ENCODE data around the gene GPR42. TPM values are rescaled to one million over a fixed set of nuclear protein-coding genes. Genes with fewer than 3 reads are reported as not detected.

The GPR42 gene
- total RNA-seq, 1 experiment from 2014 or later: not detected

DNA sequence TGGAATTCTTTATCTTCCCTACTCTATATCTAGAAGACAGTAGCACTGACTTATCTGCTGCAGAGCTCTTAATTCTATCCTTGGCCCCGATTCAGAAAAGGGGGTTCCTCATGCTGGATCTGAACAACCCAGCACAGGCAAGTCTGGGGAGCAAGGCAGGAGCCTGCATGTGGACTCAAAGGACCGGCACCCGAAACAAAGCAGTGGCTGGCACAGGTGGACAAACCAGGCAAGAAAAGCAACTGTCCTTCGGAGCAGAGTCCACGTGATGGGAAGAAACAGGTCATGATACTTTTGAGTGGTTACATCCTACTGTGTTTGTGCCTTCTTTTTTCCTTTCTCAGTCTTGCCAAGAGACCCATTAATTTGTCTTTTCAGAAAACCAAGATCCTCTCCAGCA is 38.3 kb downstream of the GPR42 start:
- Mint-ChIP-seq H3K27me3 (ENCODE audit: insufficient read depth, unreplicated experiment) (peaks cover 63% of the 10 kb centered on the region), H3K36me3 (ENCODE audit: insufficient read depth, unreplicated experiment) (no peaks in the 10 kb centered on the region), H3K4me1 (ENCODE audit: insufficient read depth, unreplicated experiment) (peaks cover 6% of the 10 kb centered on the region), H3K27ac (ENCODE audit: low read depth, unreplicated experiment) (no peak overlapping the region), H3K4me3 (ENCODE audit: unreplicated experiment) (no peak overlapping the region), H3K9me3 (ENCODE audit: unreplicated experiment) (no peaks in the 10 kb centered on the region)
- intact Hi-C loops (cut with micrococcal nuclease): no loop called here
- POLR2A ChIA-PET: interaction anchor here (0.7 kb wide), 1 partner anchor 193 kb away, joined by 5 read pairs; no protein-coding TSS in a partner anchor
- DNase-seq (ENCODE audit: unreplicated experiment): no peak
- no TSS peak for BruUV-seq (replicated peaks)
- TF ChIP-seq, protein P1, sequence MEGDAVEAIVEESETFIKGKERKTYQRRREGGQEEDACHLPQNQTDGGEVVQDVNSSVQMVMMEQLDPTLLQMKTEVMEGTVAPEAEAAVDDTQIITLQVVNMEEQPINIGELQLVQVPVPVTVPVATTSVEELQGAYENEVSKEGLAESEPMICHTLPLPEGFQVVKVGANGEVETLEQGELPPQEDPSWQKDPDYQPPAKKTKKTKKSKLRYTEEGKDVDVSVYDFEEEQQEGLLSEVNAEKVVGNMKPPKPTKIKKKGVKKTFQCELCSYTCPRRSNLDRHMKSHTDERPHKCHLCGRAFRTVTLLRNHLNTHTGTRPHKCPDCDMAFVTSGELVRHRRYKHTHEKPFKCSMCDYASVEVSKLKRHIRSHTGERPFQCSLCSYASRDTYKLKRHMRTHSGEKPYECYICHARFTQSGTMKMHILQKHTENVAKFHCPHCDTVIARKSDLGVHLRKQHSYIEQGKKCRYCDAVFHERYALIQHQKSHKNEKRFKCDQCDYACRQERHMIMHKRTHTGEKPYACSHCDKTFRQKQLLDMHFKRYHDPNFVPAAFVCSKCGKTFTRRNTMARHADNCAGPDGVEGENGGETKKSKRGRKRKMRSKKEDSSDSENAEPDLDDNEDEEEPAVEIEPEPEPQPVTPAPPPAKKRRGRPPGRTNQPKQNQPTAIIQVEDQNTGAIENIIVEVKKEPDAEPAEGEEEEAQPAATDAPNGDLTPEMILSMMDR (IDR thresholded peaks at IDR 0.05; ENCODE audit: unreplicated experiment): no peak
- CTCF ChIA-PET: interaction anchor here (0.7 to 1.2 kb wide), 2 partner anchors 56 to 87 kb away, joined by 3 to 4 read pairs; no protein-coding TSS in a partner anchor

DNA sequence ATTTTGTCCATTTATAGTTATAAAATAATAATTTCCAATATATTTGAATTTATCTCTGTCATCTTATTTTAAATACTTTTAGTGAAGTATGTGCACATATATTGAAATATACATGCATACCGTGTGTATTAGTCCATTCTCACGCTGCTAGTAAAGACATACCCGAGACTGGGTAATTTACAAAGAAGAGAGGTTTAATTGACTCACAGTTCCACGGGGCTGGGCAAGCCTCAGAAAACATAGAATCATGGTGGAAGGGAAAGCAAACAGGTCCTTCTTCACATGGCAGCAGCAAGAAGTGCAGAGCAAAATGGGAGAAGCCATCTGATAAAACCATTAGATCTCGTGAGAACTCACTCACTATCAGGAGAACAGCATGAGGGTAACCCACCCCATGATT is 39.6 kb downstream of the GPR42 start:
- BruUV-seq (replicated peaks): no TSS peak
- no peak overlapping the region for H3K27ac Mint-ChIP-seq (ENCODE audit: low read depth, unreplicated experiment)
- H3K9me3 Mint-ChIP-seq (ENCODE audit: unreplicated experiment): no peaks in the 10 kb centered on the region
- H3K36me3 Mint-ChIP-seq (ENCODE audit: insufficient read depth, unreplicated experiment): no peaks in the 10 kb centered on the region
- H3K4me1 Mint-ChIP-seq (ENCODE audit: insufficient read depth, unreplicated experiment): no peaks in the 10 kb centered on the region
- peaks cover 75% of the 10 kb centered on the region for H3K27me3 Mint-ChIP-seq (ENCODE audit: insufficient read depth, unreplicated experiment)
- TF ChIP-seq, protein P1 (IDR thresholded peaks at IDR 0.05; ENCODE audit: unreplicated experiment): no peak
- DNase-seq (ENCODE audit: unreplicated experiment): no peak
- no peak overlapping the region for H3K4me3 Mint-ChIP-seq (ENCODE audit: unreplicated experiment)
- CTCF ChIA-PET: no interaction called here
- POLR2A ChIA-PET: no interaction called here
- intact Hi-C loops (cut with micrococcal nuclease): no loop called here

DNA sequence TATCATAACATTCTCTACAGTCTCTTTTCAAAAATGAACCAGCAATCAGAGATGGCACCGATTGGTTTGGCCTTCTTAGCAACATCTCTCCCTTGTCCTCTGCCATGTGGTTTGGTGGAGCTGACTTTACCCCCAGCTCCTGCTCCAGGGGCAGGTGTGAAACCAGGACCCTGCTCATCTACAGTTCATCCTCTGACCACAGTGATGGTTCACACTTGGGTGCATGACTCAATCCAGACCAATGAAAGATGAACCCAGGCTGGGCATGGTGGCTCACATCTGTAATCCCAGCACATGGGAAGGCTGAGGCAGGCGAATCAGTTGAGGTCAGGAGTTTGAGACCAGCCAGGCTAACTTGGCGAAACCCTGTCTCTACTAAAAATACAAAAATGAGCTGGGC is 43.6 kb downstream of the GPR42 start:
- POLR2A ChIA-PET: no interaction called here
- no peaks in the 10 kb centered on the region for H3K9me3 Mint-ChIP-seq (ENCODE audit: unreplicated experiment)
- TF ChIP-seq, protein P1 (IDR thresholded peaks at IDR 0.05; ENCODE audit: unreplicated experiment): no peak
- intact Hi-C loops (cut with micrococcal nuclease): no loop called here
- no TSS peak for BruUV-seq (replicated peaks)
- no peak overlapping the region for H3K27ac Mint-ChIP-seq (ENCODE audit: low read depth, unreplicated experiment)
- H3K4me1 Mint-ChIP-seq (ENCODE audit: insufficient read depth, unreplicated experiment): no peaks in the 10 kb centered on the region
- H3K4me3 Mint-ChIP-seq (ENCODE audit: unreplicated experiment): no peak overlapping the region
- peaks cover 93% of the 10 kb centered on the region for H3K27me3 Mint-ChIP-seq (ENCODE audit: insufficient read depth, unreplicated experiment)
- no peaks in the 10 kb centered on the region for H3K36me3 Mint-ChIP-seq (ENCODE audit: insufficient read depth, unreplicated experiment)
- CTCF ChIA-PET: no interaction called here
- DNase-seq (ENCODE audit: unreplicated experiment): no peak

DNA sequence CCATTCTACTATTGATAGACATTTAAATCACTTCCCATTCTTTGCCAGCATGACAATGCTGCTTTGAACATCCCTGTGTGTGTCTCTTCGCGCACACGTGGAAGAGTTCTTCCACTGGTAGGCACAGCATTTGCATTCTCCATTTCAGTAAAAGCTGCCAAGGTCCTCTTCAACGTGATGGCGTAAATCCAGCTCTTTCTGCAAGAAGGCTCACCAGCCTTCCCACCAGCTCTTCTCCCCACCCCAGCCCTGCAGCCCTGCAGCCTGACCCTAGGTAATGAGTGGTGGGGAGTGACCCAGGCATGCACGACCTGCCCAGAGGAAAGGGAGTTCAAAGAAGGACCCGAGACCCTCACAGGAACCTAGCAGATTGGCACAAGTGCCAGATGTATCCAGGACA is 45.5 kb downstream of the GPR42 start:
- Mint-ChIP-seq H3K36me3 (ENCODE audit: insufficient read depth, unreplicated experiment) (no peaks in the 10 kb centered on the region), H3K4me1 (ENCODE audit: insufficient read depth, unreplicated experiment) (no peaks in the 10 kb centered on the region), H3K4me3 (ENCODE audit: unreplicated experiment) (no peak overlapping the region), H3K9me3 (ENCODE audit: unreplicated experiment) (no peaks in the 10 kb centered on the region), H3K27me3 (ENCODE audit: insufficient read depth, unreplicated experiment) (peaks cover 74% of the 10 kb centered on the region), H3K27ac (ENCODE audit: low read depth, unreplicated experiment) (no peak overlapping the region)
- POLR2A ChIA-PET: no interaction called here
- intact Hi-C loops (cut with micrococcal nuclease): no loop called here
- TF ChIP-seq, protein P1 (IDR thresholded peaks at IDR 0.05; ENCODE audit: unreplicated experiment): no peak
- CTCF ChIA-PET: interaction anchor here (0.6 to 1.6 kb wide), 3 partner anchors 13 to 79 kb away, joined by 3 to 11 read pairs (median 3); no protein-coding TSS in a partner anchor
- DNase-seq (ENCODE audit: unreplicated experiment): no peak
- no TSS peak for BruUV-seq (replicated peaks)
